Measurements from ENCODE around the gene ARFRP1.

- TF ChIP-seq, protein P1, sequence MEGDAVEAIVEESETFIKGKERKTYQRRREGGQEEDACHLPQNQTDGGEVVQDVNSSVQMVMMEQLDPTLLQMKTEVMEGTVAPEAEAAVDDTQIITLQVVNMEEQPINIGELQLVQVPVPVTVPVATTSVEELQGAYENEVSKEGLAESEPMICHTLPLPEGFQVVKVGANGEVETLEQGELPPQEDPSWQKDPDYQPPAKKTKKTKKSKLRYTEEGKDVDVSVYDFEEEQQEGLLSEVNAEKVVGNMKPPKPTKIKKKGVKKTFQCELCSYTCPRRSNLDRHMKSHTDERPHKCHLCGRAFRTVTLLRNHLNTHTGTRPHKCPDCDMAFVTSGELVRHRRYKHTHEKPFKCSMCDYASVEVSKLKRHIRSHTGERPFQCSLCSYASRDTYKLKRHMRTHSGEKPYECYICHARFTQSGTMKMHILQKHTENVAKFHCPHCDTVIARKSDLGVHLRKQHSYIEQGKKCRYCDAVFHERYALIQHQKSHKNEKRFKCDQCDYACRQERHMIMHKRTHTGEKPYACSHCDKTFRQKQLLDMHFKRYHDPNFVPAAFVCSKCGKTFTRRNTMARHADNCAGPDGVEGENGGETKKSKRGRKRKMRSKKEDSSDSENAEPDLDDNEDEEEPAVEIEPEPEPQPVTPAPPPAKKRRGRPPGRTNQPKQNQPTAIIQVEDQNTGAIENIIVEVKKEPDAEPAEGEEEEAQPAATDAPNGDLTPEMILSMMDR (IDR thresholded peaks at IDR 0.05; ENCODE audit: low read length) = no peak
- no peak for TF ChIP-seq EZH2 (IDR thresholded peaks at IDR 0.05; ENCODE audit: borderline replicate concordance, low read length)
Observed at GRCh38 chr20:63661108-63661507, 46.7 kb downstream of the ARFRP1 start.
